ENCODE measurements around the gene KRT15. TPM values are rescaled to one million over a fixed set of nuclear protein-coding genes. Genes with fewer than 3 reads are reported as not detected.

Gene KRT15
- total and polyA plus RNA-seq, 2 of the 4 experiments (the other 2 are of a cell fraction): 2.9 to 5.3 TPM

- Histone ChIP-seq H3K18ac (ENCODE audit: low read depth, low read length) (no peak within 1 kb of the TSS), H2BK15ac (ENCODE audit: low read depth, low read length) (no peak within 1 kb of the TSS), H2BK5ac (ENCODE audit: low read depth, low read length, poor library complexity, severe bottlenecking) (no peak within 1 kb of the TSS), H3K4me3 (ENCODE audit: insufficient read depth, low read depth, low read length) (no peak within 1 kb of the TSS), H3K9me1 (ENCODE audit: insufficient read depth, low read length) (no peaks in the 10 kb centered on the region), H3K56ac (ENCODE audit: extremely low read depth, insufficient read depth, low read length) (no peak within 1 kb of the TSS), H2AK5ac (ENCODE audit: low read depth, low read length) (no peak within 1 kb of the TSS), H2AK9ac (replicated peaks; ENCODE audit: low read depth, low read length, poor library complexity) (no peak within 1 kb of the TSS), H3K4ac (ENCODE audit: low read depth, low read length) (no peak within 1 kb of the TSS), H3K79me1 (ENCODE audit: low read depth in 1 of 2, low read length in 2 of 2) (no peaks in the 10 kb centered on the region), H3K14ac (replicated peaks; ENCODE audit: low read depth, low read length) (no peak within 1 kb of the TSS), H4K91ac (ENCODE audit: insufficient read depth, low read depth, low read length) (no peak within 1 kb of the TSS), H3K27me3 (ENCODE audit: control insufficient read depth, insufficient read depth, low read length) (peaks cover 9% of the 10 kb centered on the region; the same call in 1 of the 2 replicates), H3K9ac (ENCODE audit: low read depth, low read length) (no peak within 1 kb of the TSS), H2AFZ (replicated peaks; ENCODE audit: low read length, poor library complexity) (no peak within 1 kb of the TSS), H2BK20ac (ENCODE audit: low read depth, low read length) (no peak within 1 kb of the TSS), H4K20me1 (ENCODE audit: insufficient read depth, low read length) (no peaks in the 10 kb centered on the region), H3K4me2 (ENCODE audit: low read depth, low read length) (no peak within 1 kb of the TSS), H4K5ac (ENCODE audit: low read depth, low read length) (no peak within 1 kb of the TSS), H3K27ac (ENCODE audit: insufficient read depth, low read length) (no peak within 1 kb of the TSS), H2BK120ac (ENCODE audit: low read depth, low read length) (no peak within 1 kb of the TSS), H4K8ac (ENCODE audit: low read depth in 2 of 2, low read length in 2 of 2) (no peak within 1 kb of the TSS), H3K4me1 (ENCODE audit: control insufficient read depth, insufficient read depth, low read length) (no peaks in the 10 kb centered on the region), H3K23ac (ENCODE audit: low read depth, low read length) (no peak within 1 kb of the TSS), H3K9me3 (ENCODE audit: control insufficient read depth, insufficient read depth, low read length) (no peaks in the 10 kb centered on the region), H3K36me3 (ENCODE audit: control insufficient read depth, insufficient read depth, low read length) (no peaks in the 10 kb centered on the region)
- TF ChIP-seq, protein P1, sequence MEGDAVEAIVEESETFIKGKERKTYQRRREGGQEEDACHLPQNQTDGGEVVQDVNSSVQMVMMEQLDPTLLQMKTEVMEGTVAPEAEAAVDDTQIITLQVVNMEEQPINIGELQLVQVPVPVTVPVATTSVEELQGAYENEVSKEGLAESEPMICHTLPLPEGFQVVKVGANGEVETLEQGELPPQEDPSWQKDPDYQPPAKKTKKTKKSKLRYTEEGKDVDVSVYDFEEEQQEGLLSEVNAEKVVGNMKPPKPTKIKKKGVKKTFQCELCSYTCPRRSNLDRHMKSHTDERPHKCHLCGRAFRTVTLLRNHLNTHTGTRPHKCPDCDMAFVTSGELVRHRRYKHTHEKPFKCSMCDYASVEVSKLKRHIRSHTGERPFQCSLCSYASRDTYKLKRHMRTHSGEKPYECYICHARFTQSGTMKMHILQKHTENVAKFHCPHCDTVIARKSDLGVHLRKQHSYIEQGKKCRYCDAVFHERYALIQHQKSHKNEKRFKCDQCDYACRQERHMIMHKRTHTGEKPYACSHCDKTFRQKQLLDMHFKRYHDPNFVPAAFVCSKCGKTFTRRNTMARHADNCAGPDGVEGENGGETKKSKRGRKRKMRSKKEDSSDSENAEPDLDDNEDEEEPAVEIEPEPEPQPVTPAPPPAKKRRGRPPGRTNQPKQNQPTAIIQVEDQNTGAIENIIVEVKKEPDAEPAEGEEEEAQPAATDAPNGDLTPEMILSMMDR (conservative IDR thresholded peaks at IDR 0.05; ENCODE audit: low read depth, low read length): no peak
- TF ChIP-seq MAFK (IDR thresholded peaks at IDR 0.05; ENCODE audit: low read depth, low read length) (no peak), MXI1 (IDR thresholded peaks at IDR 0.05; ENCODE audit: borderline replicate concordance, low read depth, low read length) (no peak), SMC3 (IDR thresholded peaks at IDR 0.05; ENCODE audit: low read depth, low read length) (no peak), POLR2A (IDR thresholded peaks at IDR 0.05; ENCODE audit: low read depth, low read length) (no peak), CHD1 (IDR thresholded peaks at IDR 0.05; ENCODE audit: low read depth, low read length) (no peak), CEBPB (IDR thresholded peaks at IDR 0.05; ENCODE audit: low read depth, low read length) (no peak), ELK1 (IDR thresholded peaks at IDR 0.05; ENCODE audit: borderline replicate concordance, low read depth, low read length) (no peak), MAZ (IDR thresholded peaks at IDR 0.05; ENCODE audit: borderline replicate concordance, low read depth, low read length) (no peak), NFE2L2 (IDR thresholded peaks at IDR 0.05; ENCODE audit: low read depth, low read length) (no peak), FOS (IDR thresholded peaks at IDR 0.05; ENCODE audit: low read depth, low read length) (no peak), BHLHE40 (IDR thresholded peaks at IDR 0.05; ENCODE audit: low read depth, low read length) (no peak), RAD21 (IDR thresholded peaks at IDR 0.05; ENCODE audit: low read length) (no peak), RFX5 (IDR thresholded peaks at IDR 0.05; ENCODE audit: low read depth, low read length) (no peak), RCOR1 (IDR thresholded peaks at IDR 0.05; ENCODE audit: insufficient replicate concordance, low read length) (no peak)
- TF ChIP-seq, protein P2, sequence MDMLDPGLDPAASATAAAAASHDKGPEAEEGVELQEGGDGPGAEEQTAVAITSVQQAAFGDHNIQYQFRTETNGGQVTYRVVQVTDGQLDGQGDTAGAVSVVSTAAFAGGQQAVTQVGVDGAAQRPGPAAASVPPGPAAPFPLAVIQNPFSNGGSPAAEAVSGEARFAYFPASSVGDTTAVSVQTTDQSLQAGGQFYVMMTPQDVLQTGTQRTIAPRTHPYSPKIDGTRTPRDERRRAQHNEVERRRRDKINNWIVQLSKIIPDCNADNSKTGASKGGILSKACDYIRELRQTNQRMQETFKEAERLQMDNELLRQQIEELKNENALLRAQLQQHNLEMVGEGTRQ (IDR thresholded peaks at IDR 0.05; ENCODE audit: low read depth, low read length): no peak
- dilution Hi-C loops (cut with HindIII; ENCODE audit: low sequenced_read_pairs, unreplicated experiment): no loop called here
- intact Hi-C loops (cut with micrococcal nuclease): no loop called here
- in situ Hi-C loops (cut with MboI; ENCODE audit: low sequenced_read_pairs): no loop called here
- ChIA-PET POLR2A (ENCODE audit: unreplicated experiment) (no interaction called here), CTCF (no interaction called here)
- no CpG with 5 or more reads among the region's 2 CpGs for WGBS, 2 experiments (ENCODE audit: extremely low coverage in 2 of 2, insufficient read length in 1 of 2)
- DNase-seq (no peak), ATAC-seq (ENCODE audit: low read depth) (no peak)
- no TSS peak for BruUV-seq (replicated peaks)
Measured at GRCh38 chr17:41481036-41481435, 37.7 kb downstream of the KRT15 start, which contains the start of gene KRT35. KRT35 (minus strand) TSS chr17:41481151; CDS start chr17:41481097, 54 bp downstream.
